ENCODE data around the gene ABCB11. TPM values are rescaled to one million over a fixed set of nuclear protein-coding genes. Genes with fewer than 3 reads are reported as not detected.

Gene ABCB11
- total RNA-seq, 4 donors from 2014 or later: 0.39 to 0.49 (median 0.46) TPM; not detected in 1

- TF ChIP-seq POLR2A (IDR thresholded peaks at IDR 0.05): no peak
- TF ChIP-seq, protein P1, sequence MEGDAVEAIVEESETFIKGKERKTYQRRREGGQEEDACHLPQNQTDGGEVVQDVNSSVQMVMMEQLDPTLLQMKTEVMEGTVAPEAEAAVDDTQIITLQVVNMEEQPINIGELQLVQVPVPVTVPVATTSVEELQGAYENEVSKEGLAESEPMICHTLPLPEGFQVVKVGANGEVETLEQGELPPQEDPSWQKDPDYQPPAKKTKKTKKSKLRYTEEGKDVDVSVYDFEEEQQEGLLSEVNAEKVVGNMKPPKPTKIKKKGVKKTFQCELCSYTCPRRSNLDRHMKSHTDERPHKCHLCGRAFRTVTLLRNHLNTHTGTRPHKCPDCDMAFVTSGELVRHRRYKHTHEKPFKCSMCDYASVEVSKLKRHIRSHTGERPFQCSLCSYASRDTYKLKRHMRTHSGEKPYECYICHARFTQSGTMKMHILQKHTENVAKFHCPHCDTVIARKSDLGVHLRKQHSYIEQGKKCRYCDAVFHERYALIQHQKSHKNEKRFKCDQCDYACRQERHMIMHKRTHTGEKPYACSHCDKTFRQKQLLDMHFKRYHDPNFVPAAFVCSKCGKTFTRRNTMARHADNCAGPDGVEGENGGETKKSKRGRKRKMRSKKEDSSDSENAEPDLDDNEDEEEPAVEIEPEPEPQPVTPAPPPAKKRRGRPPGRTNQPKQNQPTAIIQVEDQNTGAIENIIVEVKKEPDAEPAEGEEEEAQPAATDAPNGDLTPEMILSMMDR (IDR thresholded peaks at IDR 0.05): no peak
- no peak overlapping the region for H3K4me3 ChIP-seq (ENCODE audit: low read depth, poor library complexity, severe bottlenecking)
- intact Hi-C loops (cut with DNase I; ENCODE audit: low total_unique reads): no loop called here
- DNase-seq (ENCODE audit: low spot score in 2 of 2): no peak
- WGBS, 2 donors: 71 to 82% methylated on average over 4 of the region's 4 CpGs
These were observed 114.8 kb downstream of the ABCB11 start for GRCh38 chr2:168916331-168916675.

DNA sequence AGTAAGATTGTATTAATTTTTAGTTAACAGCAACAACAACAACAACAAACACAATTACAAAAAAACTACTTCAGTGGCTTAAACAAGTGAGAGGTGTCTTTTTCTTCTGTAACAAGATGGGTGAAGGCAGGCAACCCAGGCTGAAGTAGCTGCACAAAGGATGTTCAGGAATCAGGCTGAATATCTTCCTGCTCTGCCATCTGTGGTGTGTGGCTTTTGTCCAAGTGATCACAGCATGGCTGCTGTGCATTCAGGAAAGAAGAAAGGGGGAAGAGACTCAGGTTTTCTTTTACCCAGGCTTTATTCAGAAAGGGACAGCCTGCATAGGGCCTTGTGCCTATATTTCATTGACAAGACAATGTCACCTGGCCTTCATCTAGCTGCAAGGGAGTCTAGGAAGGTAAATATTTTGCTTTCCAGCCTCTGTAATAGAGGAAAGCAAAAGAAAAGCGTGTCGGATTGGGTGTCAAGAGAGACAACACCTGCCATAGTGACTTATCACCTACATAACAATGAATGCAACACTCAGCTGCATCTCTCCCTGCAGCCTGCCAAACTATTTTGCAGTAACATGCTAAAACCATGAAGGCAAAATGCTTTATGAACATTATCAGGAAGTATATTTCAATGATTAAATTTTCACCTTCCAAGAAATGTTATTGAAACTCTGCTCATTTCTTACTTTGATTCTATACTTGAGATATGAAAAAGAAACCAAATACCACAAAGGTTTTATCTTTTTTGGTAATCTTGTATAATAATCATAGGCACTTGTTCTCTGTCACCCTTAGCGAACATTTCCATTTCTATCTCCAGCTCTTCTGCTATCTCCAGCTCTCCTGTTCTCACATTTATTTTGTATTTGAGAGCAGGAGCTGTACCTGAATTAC lies 115.4 kb downstream of the ABCB11 start:
- no peak overlapping the region for H3K4me3 ChIP-seq (ENCODE audit: low read depth, poor library complexity, severe bottlenecking)
- 95 to 96% methylated on average over 3 of the region's 3 CpGs for WGBS, 2 donors
- TF ChIP-seq POLR2A (IDR thresholded peaks at IDR 0.05): no peak
- TF ChIP-seq, protein P1 (IDR thresholded peaks at IDR 0.05): no peak
- DNase-seq (ENCODE audit: low spot score in 2 of 2): no peak
- intact Hi-C loops (cut with DNase I; ENCODE audit: low total_unique reads): no loop called here

- no peak overlapping the region for H3K4me3 ChIP-seq (ENCODE audit: low read depth, poor library complexity, severe bottlenecking)
- intact Hi-C loops (cut with DNase I; ENCODE audit: low total_unique reads): no loop called here
- no peak for TF ChIP-seq POLR2A (IDR thresholded peaks at IDR 0.05)
- TF ChIP-seq, protein P1 (IDR thresholded peaks at IDR 0.05): no peak
- no peak for DNase-seq (ENCODE audit: low spot score in 2 of 2)
- 75 to 85% methylated on average over 4 of the region's 4 CpGs for WGBS, 2 donors
These were observed 117.6 kb downstream of the ABCB11 start for GRCh38 chr2:168913495-168913894.

GRCh38 chr2:168912901-168913369 lies 118.2 kb downstream of the ABCB11 start:
- intact Hi-C loops (cut with DNase I; ENCODE audit: low total_unique reads): no loop called here
- H3K4me3 ChIP-seq (ENCODE audit: low read depth, poor library complexity, severe bottlenecking): no peak overlapping the region
- TF ChIP-seq POLR2A (IDR thresholded peaks at IDR 0.05): no peak
- TF ChIP-seq, protein P1 (IDR thresholded peaks at IDR 0.05): no peak
- WGBS, 2 donors: 39 to 47% methylated on average over 21 of the region's 21 CpGs
- no peak for DNase-seq (ENCODE audit: low spot score in 2 of 2)

DNA sequence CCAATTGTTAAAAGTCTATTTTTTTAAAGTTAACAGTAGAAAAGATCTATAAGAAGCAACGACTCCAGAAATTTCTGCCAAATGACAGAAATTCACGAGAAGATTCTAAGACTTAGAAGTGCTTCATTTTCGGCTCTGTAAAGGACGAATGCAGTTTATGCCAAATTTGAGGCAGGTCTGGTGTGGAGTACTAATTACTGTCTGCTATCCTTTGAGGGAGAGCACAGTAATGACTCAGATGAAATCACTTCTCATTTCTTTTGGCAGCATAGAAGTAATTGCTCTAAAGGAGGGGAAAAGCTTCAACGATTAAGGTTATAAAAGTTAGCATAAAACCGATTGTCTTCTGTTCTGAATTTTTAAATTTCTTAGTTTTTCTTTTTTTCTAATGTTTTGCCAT lies 118.7 kb downstream of the ABCB11 start:
- 46 to 56% methylated on average over 6 of the region's 6 CpGs for WGBS, 2 donors
- intact Hi-C loops (cut with DNase I; ENCODE audit: low total_unique reads): no loop called here
- no peak overlapping the region for H3K4me3 ChIP-seq (ENCODE audit: low read depth, poor library complexity, severe bottlenecking)
- TF ChIP-seq POLR2A (IDR thresholded peaks at IDR 0.05): no peak
- TF ChIP-seq, protein P1 (IDR thresholded peaks at IDR 0.05): no peak
- DNase-seq (ENCODE audit: low spot score in 2 of 2): no peak
